Parathyroid adenoma (tissue), 2 donors: ENCODE data around the gene PRR23E.

ENCODE experiments used
- H2AFZ ChIP-seq: fragments of 300-600 bp; sonication (generic); one replicate; pipeline ENCODE4 v1.7.0; 2017; ENCODE audit warnings: antibody characterized with exemption, mild to moderate bottlenecking
- H3K27ac ChIP-seq: fragments of 300-600 bp; sonication (generic); one replicate; pipeline ENCODE4 v1.7.0; 2017
- H3K27me3 ChIP-seq: fragments of 300-600 bp; sonication (generic); one replicate; pipeline ENCODE4 v1.7.0; 2017; ENCODE audit warnings: low read length; ENCODE audit not compliant: control insufficient read depth, insufficient read depth
- H3K36me3 ChIP-seq: fragments of 300-600 bp; sonication (generic); one replicate; pipeline ENCODE4 v1.7.0; 2017; ENCODE audit warnings: low read length; ENCODE audit not compliant: control insufficient read depth, insufficient read depth
- H3K4me1 ChIP-seq: fragments of 300-600 bp; sonication (generic); one replicate; pipeline ENCODE4 v1.7.0; 2017; ENCODE audit warnings: control low read depth
- H3K4me2 ChIP-seq: fragments of 300-600 bp; sonication (generic); one replicate; pipeline ENCODE4 v1.7.0; 2017; ENCODE audit warnings: low read length
- H3K4me3 ChIP-seq: fragments of 300-600 bp; sonication (generic); one replicate; pipeline ENCODE4 v1.7.0; 2017; ENCODE audit warnings: low read depth, low read length
- H3K79me2 ChIP-seq: fragments of 300-600 bp; sonication (generic); one replicate; pipeline ENCODE4 v1.7.0; 2017; ENCODE audit warnings: control low read depth
- H3K9ac ChIP-seq: fragments of 300-600 bp; sonication (generic); one replicate; pipeline ENCODE4 v1.7.0; 2017; ENCODE audit warnings: mild to moderate bottlenecking
- H3K9me3 ChIP-seq: fragments of 300-600 bp; sonication (generic); one replicate; pipeline ENCODE4 v1.7.0; 2017; ENCODE audit warnings: low read length; ENCODE audit not compliant: control insufficient read depth
- TF ChIP-seq, protein P1 (sequence below): fragments of 300-600 bp; sonication (generic); IDR thresholded peaks from one replicate; pipeline ENCODE4 v1.7.0; 2017; ENCODE audit warnings: antibody characterized with exemption, mild to moderate bottlenecking
- donor health status: primary hyperparathyroidism.

PRR23E gene

DNA sequence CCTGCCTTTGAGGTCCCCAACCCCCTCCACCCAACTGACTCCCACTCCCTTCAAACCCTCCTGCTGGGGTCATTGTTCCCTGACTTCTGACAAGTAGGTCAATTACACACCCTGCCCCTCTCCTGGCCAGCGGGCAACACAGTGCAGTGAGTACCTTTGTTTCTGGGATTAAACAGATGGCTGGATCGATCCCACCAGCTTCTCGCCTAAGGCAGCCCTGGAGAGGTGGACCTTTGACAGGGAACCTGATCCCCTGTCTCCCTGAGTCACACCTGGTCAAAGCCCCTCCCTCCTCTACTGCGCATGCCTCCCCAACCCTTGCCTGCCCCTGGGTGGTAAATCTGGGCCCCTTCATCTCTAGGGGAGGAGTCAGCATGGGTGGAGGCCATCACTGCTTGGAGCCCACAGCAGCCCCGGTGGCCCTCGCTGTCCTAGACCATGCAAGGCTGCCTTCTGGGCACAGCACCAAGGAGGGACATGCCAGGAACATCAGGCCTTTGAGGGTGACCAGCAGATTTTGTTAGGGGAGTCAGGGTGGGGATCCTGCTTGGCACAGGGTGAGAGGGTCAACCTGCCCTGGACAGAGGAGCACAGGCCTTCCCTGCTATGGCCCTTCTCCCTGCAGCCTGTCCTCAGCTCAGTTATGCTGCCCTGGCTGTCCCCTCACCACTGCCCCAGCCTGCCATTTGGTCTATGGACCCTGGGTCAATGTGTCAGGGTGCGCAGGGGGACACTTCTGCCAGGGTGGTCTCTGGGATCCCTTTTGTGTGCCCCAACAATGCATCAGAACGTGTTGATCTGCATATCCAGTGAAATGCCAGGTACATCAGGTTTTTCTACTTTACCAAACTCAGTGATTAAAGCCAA, 9.8 kb upstream of the PRR23E start:
- H3K4me1 ChIP-seq: no peaks in the 10 kb centered on the region
- no peak overlapping the region for H3K27ac ChIP-seq
- no peaks in the 10 kb centered on the region for H3K36me3 ChIP-seq
- H2AFZ ChIP-seq: no peak overlapping the region
- TF ChIP-seq, protein P1, sequence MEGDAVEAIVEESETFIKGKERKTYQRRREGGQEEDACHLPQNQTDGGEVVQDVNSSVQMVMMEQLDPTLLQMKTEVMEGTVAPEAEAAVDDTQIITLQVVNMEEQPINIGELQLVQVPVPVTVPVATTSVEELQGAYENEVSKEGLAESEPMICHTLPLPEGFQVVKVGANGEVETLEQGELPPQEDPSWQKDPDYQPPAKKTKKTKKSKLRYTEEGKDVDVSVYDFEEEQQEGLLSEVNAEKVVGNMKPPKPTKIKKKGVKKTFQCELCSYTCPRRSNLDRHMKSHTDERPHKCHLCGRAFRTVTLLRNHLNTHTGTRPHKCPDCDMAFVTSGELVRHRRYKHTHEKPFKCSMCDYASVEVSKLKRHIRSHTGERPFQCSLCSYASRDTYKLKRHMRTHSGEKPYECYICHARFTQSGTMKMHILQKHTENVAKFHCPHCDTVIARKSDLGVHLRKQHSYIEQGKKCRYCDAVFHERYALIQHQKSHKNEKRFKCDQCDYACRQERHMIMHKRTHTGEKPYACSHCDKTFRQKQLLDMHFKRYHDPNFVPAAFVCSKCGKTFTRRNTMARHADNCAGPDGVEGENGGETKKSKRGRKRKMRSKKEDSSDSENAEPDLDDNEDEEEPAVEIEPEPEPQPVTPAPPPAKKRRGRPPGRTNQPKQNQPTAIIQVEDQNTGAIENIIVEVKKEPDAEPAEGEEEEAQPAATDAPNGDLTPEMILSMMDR: no peak
- no peaks in the 10 kb centered on the region for H3K79me2 ChIP-seq
- no peak overlapping the region for H3K4me2 ChIP-seq
- no peak overlapping the region for H3K4me3 ChIP-seq
- H3K27me3 ChIP-seq: no peaks in the 10 kb centered on the region
- H3K9me3 ChIP-seq: no peaks in the 10 kb centered on the region
- H3K9ac ChIP-seq: no peak overlapping the region

DNA sequence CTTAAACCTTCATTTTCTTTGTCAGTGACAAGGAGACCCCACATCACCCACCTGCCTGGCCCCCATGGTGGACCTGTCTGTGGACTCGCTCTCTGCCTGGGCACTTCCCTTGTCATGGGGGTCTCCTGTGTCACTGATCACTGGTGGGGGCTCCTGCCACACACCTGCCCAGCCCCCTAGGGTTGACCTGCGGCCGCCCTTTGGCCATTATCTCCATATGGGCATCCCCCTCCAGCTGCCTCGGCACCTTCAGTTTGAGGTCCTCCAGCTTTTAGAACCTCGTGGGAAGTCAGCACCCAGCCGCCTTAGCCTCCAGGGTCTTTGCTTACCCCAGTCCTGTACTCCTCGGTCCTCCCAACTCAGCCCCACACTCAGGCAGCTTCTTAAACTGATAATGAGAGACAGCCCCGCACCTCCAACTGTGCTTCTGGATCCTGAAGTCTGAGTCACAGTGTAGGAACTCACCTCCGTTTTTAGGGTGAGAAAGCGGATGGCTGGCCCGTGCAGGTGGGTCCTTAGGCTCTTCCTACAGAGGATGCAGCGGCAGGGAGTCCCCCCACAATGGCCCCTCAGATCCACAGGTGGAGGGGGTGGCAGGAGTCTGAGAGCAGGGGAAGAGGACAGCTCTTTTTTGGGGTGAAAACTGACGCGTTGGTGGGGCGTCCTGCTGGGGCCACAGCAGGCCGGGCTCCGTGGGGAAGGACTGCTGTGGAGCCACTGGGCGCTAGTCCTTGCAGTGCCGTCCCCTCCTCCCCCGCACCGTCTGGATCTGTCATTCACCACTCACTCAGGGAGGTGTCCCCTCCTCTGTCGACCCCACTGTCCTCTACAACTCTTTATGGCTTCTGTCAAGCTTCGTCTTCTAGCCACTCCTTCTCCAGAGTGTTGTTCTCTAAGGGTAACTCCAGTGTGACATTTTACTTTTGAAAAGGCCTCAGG, 8.7 kb upstream of the PRR23E start:
- H2AFZ ChIP-seq: no peak overlapping the region
- TF ChIP-seq, protein P1: no peak
- H3K27ac ChIP-seq: no peak overlapping the region
- H3K36me3 ChIP-seq: no peaks in the 10 kb centered on the region
- no peak overlapping the region for H3K9ac ChIP-seq
- H3K9me3 ChIP-seq: no peaks in the 10 kb centered on the region
- H3K4me2 ChIP-seq: no peak overlapping the region
- H3K4me3 ChIP-seq: no peak overlapping the region
- H3K4me1 ChIP-seq: no peaks in the 10 kb centered on the region
- no peaks in the 10 kb centered on the region for H3K79me2 ChIP-seq
- H3K27me3 ChIP-seq: no peaks in the 10 kb centered on the region

DNA sequence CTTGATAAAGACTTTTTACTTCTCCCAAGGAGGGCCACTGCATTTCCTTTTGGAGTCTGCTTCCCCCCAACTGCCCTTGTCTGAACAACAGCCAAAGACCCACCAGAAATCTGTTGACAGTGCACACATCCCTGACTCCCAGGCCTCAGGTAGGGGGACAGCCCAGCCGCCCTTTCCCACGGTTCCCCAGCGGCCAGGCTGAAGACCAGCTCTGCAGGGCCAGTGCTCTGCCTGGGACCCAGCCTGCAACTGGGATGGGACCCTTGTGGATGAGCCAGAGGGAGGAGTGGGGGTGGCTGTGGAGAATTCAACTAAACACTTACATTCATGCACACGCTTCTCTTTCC, 8.1 kb upstream of the PRR23E start:
- Histone ChIP-seq H2AFZ (no peak overlapping the region), H3K4me1 (no peaks in the 10 kb centered on the region), H3K27ac (no peak overlapping the region), H3K79me2 (no peaks in the 10 kb centered on the region), H3K9me3 (no peaks in the 10 kb centered on the region), H3K9ac (no peak overlapping the region), H3K36me3 (no peaks in the 10 kb centered on the region), H3K4me2 (no peak overlapping the region), H3K4me3 (no peak overlapping the region), H3K27me3 (no peaks in the 10 kb centered on the region)
- TF ChIP-seq, protein P1: no peak

DNA sequence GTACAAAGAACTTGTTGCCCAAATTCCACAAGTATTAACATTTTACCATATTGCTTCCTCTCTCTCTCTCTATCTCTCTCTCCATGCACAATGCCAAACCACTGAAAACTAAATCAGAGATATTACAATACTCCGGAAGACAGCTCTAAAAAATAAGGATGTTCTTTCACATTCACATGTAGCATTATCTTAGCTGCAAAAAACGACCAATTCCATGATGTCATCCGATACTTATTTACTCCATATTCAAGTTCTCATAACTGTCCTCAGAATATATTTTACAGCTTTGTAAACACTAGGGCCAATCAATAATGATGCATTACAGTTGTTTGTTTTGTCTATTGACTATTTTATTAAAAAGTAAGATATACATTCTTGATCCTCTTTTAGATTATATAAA, 7.7 kb upstream of the PRR23E start:
- no peaks in the 10 kb centered on the region for H3K4me1 ChIP-seq
- H3K4me3 ChIP-seq: no peak overlapping the region
- H3K27me3 ChIP-seq: no peaks in the 10 kb centered on the region
- H3K4me2 ChIP-seq: no peak overlapping the region
- H2AFZ ChIP-seq: no peak overlapping the region
- H3K79me2 ChIP-seq: no peaks in the 10 kb centered on the region
- H3K9ac ChIP-seq: no peak overlapping the region
- no peaks in the 10 kb centered on the region for H3K36me3 ChIP-seq
- H3K9me3 ChIP-seq: no peaks in the 10 kb centered on the region
- no peak overlapping the region for H3K27ac ChIP-seq
- TF ChIP-seq, protein P1: no peak
